ENCODE results near the gene SLC17A4. TPM values are rescaled to one million over a fixed set of nuclear protein-coding genes. Genes with fewer than 3 reads are reported as not detected.

SLC17A4 gene
- total and polyA plus RNA-seq, 2 of the 13 experiments (the other 11 are each of a cell fraction or from before 2014, with no cell fraction given) = 0.07 TPM; not detected in 1

GRCh38 chr6:25748049-25748448, 6.5 kb upstream of the SLC17A4 start:
- Histone ChIP-seq H3K9ac (ENCODE audit: insufficient read depth, low read depth, low read length) (peak overlapping the region; percentile 42), H2AFZ (ENCODE audit: low read length) (no peak overlapping the region), H3K79me2 (ENCODE audit: insufficient read depth, low read length) (no peaks in the 10 kb centered on the region), H3K9me3 (ENCODE audit: low read length) (no peaks in the 10 kb centered on the region), H3K4me1 (ENCODE audit: insufficient read depth, low read length) (peaks cover 61% of the 10 kb centered on the region), H3K27ac (ENCODE audit: extremely low read length, insufficient read depth, low read length) (peak overlapping the region; percentile 70), H3K36me3 (replicated peaks in 1 of 2; ENCODE audit: control insufficient read depth in 1 of 2, insufficient read depth in 2 of 2, low read length in 2 of 2) (no peaks in the 10 kb centered on the region), H4K20me1 (ENCODE audit: insufficient read depth, low read length) (no peaks in the 10 kb centered on the region), H3K27me3 (ENCODE audit: control insufficient read depth in 1 of 2, insufficient read depth in 2 of 2, low read length in 2 of 2) (no peaks in the 10 kb centered on the region), H3K4me2 (ENCODE audit: low read depth, low read length) (peak overlapping the region; percentile 77), H3K4me3 (replicated peaks in 1 of 3; ENCODE audit: insufficient read depth in 1 of 3, low read depth in 2 of 3, low read length in 3 of 3) (peak overlapping the region in 2 of 3 experiments; percentile 31 to 54; a peak in 4 of 6 replicates)
- in situ Hi-C loops (cut with HindIII; ENCODE audit: extremely low pct_ligation_motif_present, low pct_unique_long_range_greater_than_20kb) (no loop called here), intact Hi-C loops (cut with micrococcal nuclease; ENCODE audit: unreplicated experiment) (loop anchor here (1.0 to 2.0 kb wide), 2 partner anchors 27 to 151 kb away; no protein-coding TSS in a partner anchor)
- CTCF ChIA-PET (ENCODE audit: low intra/inter-chr PET ratio, low total read pairs) = no interaction called here
- POLR2A ChIA-PET = interaction anchor here (1.5 kb wide), 1 partner anchor 245 kb away, joined by 3 read pairs; no protein-coding TSS in a partner anchor
- TF ChIP-seq ZNF550 (CRISPR knock-in tag; IDR thresholded peaks at IDR 0.05; ENCODE audit: borderline replicate concordance) = no peak
- TF ChIP-seq GATAD2A (CRISPR knock-in tag; IDR thresholded peaks at IDR 0.05) = 0 out of 2 replicates have a peak, but pooled peaks have one; percentile 1
- 0 out of 4 replicates have a peak, but pooled peaks of 1 of the 2 experiments have one; percentile 13 for TF ChIP-seq EP300 (IDR thresholded peaks at IDR 0.05; ENCODE audit: low read depth in 2 of 2, low read length in 2 of 2)
- TF ChIP-seq EP300 (CRISPR knock-in tag; IDR thresholded peaks at IDR 0.05; ENCODE audit: borderline replicate concordance) = no peak
- TF ChIP-seq ZFP36L1 (CRISPR knock-in tag; IDR thresholded peaks at IDR 0.05) = 0 out of 2 replicates have a peak, but pooled peaks have one; percentile 58
- TF ChIP-seq ZFP37 (CRISPR knock-in tag; IDR thresholded peaks at IDR 0.05; ENCODE audit: borderline replicate concordance) = no peak
- TF ChIP-seq THRA (CRISPR knock-in tag; IDR thresholded peaks at IDR 0.05; ENCODE audit: borderline replicate concordance) = peak; percentile 90; the same call in 1 of the 2 replicates
- TF ChIP-seq PRDM15 (CRISPR knock-in tag; IDR thresholded peaks at IDR 0.05) = no peak
- peak; percentile 57; the same call in 1 of the 2 replicates for TF ChIP-seq CEBPB (IDR thresholded peaks at IDR 0.05; ENCODE audit: borderline replicate concordance, low read depth, low read length)
- TF ChIP-seq ZNF503 (CRISPR knock-in tag; IDR thresholded peaks at IDR 0.05) = 0 out of 2 replicates have a peak, but pooled peaks have one; percentile 7
- 0 out of 2 replicates have a peak, but pooled peaks have one; percentile 25 for TF ChIP-seq CEBPG (CRISPR knock-in tag; IDR thresholded peaks at IDR 0.05)
- no peak for TF ChIP-seq THAP7 (CRISPR knock-in tag; IDR thresholded peaks at IDR 0.05)
- TF ChIP-seq ZNF446 (CRISPR knock-in tag; IDR thresholded peaks at IDR 0.05) = no peak
- DNase-seq (ENCODE audit: low spot score) (peak; percentile 15), FAIRE-seq (no peak), ATAC-seq (peak; percentile 69)
- no TSS peak for BruUV-seq (replicated peaks)

Data from HepG2 (cell line).